WTC11 (cell line): ENCODE measurements around the gene TBCCD1.

ENCODE experiments used
- ATF3 ChIP-seq: sonication (generic); formaldehyde crosslinking; conservative IDR thresholded peaks from 2 replicates; pipeline ENCODE4 v1.8.1; 2022; ENCODE audit warnings: mild to moderate bottlenecking, missing genetic modification reagents
- CTCF ChIP-seq: fragments of 200-600 bp; IDR thresholded peaks from 2 replicates; pipeline ENCODE4 v1.8.0; 2022; ENCODE audit warnings: antibody characterized with exemption

- no peak for TF ChIP-seq CTCF
- no peak for TF ChIP-seq ATF3 (CRISPR knock-in tag)
Measured at GRCh38 chr3:186583831-186584230, 16.7 kb upstream of the TBCCD1 start.
